CD8-positive, alpha-beta memory T cell (primary cell): ENCODE data around the gene ZNF629. TPM values are rescaled to one million over a fixed set of nuclear protein-coding genes. Genes with fewer than 3 reads are reported as not detected.

Experiments
- CTCF ChIA-PET: fragments of 350-600 bp; sonication (Branson Sonifier 250); formaldehyde crosslinking; loops from one replicate; lab custom pipeline; 2021; ENCODE audit warnings: antibody characterized with exemption; lab: Charles Lee
- POLR2A ChIA-PET: fragments of 350-600 bp; sonication (Branson Sonifier 250); formaldehyde crosslinking; loops from one replicate; lab custom pipeline; 2021; ENCODE audit warnings: antibody characterized with exemption; lab: Charles Lee
- DNase-seq, 5 donors: peaks; one replicate each; pipeline versions ENCODE4 v3.0.0 to v3.0.0-alpha.2; 2020 to 2022; ENCODE audit warnings: mixed read lengths in 1 of 5
- H3K27ac ChIP-seq: one replicate; pipeline ENCODE4 v1.7.0; 2013; ENCODE audit warnings: low read depth, mild to moderate bottlenecking, low read length, moderate library complexity
- H3K27me3 ChIP-seq: 2 replicates; pipeline ENCODE4 v1.7.0; 2013; ENCODE audit warnings: low read length, mild to moderate bottlenecking; ENCODE audit not compliant: insufficient read depth, poor library complexity, severe bottlenecking
- H3K36me3 ChIP-seq: 2 replicates; pipeline ENCODE4 v1.7.0; 2013; ENCODE audit warnings: mild to moderate bottlenecking, low read length, moderate library complexity; ENCODE audit not compliant: insufficient read depth
- H3K4me1 ChIP-seq: 2 replicates; pipeline ENCODE4 v1.7.0; 2013; ENCODE audit warnings: mild to moderate bottlenecking, low read length, moderate library complexity; ENCODE audit not compliant: insufficient read depth
- H3K4me3 ChIP-seq: 2 replicates; pipeline ENCODE4 v1.7.0; 2013; ENCODE audit warnings: mild to moderate bottlenecking, low read length
- H3K9me3 ChIP-seq: 2 replicates; pipeline ENCODE4 v1.7.0; 2013; ENCODE audit warnings: mild to moderate bottlenecking, low read length
- H3K27ac Mint-ChIP-seq, 8 donors: one replicate each; pipeline ENCODE4 v1.8.0; 2020 to 2021; ENCODE audit warnings: mixed read lengths in 8 of 8, mild to moderate bottlenecking in 6 of 8, inconsistent platforms in 3 of 8, moderate library complexity in 3 of 8
- H3K27me3 Mint-ChIP-seq, 2 donors: one replicate each; pipeline ENCODE4 v1.8.0; 2020 to 2021; ENCODE audit warnings: mixed read lengths in 2 of 2, mild to moderate bottlenecking in 1 of 2, moderate library complexity in 1 of 2
- H3K36me3 Mint-ChIP-seq, 3 donors: one replicate each; pipeline ENCODE4 v1.8.0; 2020 to 2021; ENCODE audit warnings: mixed read lengths in 3 of 3, inconsistent platforms in 1 of 3, mild to moderate bottlenecking in 1 of 3
- H3K4me1 Mint-ChIP-seq, 3 donors: one replicate each; pipeline ENCODE4 v1.8.0; 2020 to 2021; ENCODE audit warnings: mixed read lengths in 3 of 3, inconsistent platforms in 1 of 3, mild to moderate bottlenecking in 1 of 3
- H3K4me3 Mint-ChIP-seq, 7 donors: one replicate each; pipeline ENCODE4 v1.8.0; 2020 to 2021; ENCODE audit warnings: mixed read lengths in 7 of 7, mild to moderate bottlenecking in 6 of 7, moderate library complexity in 4 of 7, inconsistent platforms in 2 of 7
- H3K9me3 Mint-ChIP-seq, 5 donors: one replicate each; pipeline ENCODE4 v1.8.0; 2020 to 2022; ENCODE audit warnings: mixed read lengths in 5 of 5, mild to moderate bottlenecking in 3 of 5, moderate library complexity in 2 of 5, inconsistent platforms in 1 of 5
- polyA plus RNA-seq: library from polyadenylated mRNA; unstranded; fragments of 300-500 nt; fragmentation: Illumina TruSeq; gene quantifications from one replicate; pipeline ENCODE4 v1.2.3, GENCODE V29; 2021
- total RNA-seq, 2 experiments: library from RNA; stranded (reverse); gene quantifications; one replicate each; pipeline ENCODE4 v1.2.3, GENCODE V29; 2021

ZNF629 gene
- total and polyA plus RNA-seq, 3 experiments from 2014 or later: 1.1 to 5.7 (median 5.6) TPM

- peak overlapping the region in 1 of 8 donors; percentile 66 for H3K27ac Mint-ChIP-seq
- peaks cover 27 to 31% (median 30%) of the 10 kb centered on the region in 3 donors for H3K4me1 Mint-ChIP-seq
- H3K9me3 Mint-ChIP-seq: no peaks in the 10 kb centered on the region
- peak overlapping the region in 4 of 7 donors; percentile 26 to 99 (median 60) for H3K4me3 Mint-ChIP-seq
- no peak for DNase-seq
- H3K36me3 ChIP-seq: peaks cover 15% of the 10 kb centered on the region
- CTCF ChIA-PET: interaction anchor here (1.8 kb wide), 1 partner anchor 55 kb away, joined by 5 read pairs; no protein-coding TSS in a partner anchor
- no peaks in the 10 kb centered on the region for H3K27me3 Mint-ChIP-seq
- POLR2A ChIA-PET: no interaction called here
- H3K36me3 Mint-ChIP-seq: peaks cover 0 to 65% (median 4%) of the 10 kb centered on the region in 3 donors
- H3K27me3 ChIP-seq: no peaks in the 10 kb centered on the region
- H3K9me3 ChIP-seq: no peaks in the 10 kb centered on the region
- no peak overlapping the region for H3K27ac ChIP-seq
- H3K4me3 ChIP-seq: no peak overlapping the region
- H3K4me1 ChIP-seq: peaks cover 27% of the 10 kb centered on the region
These were observed 28.0 kb downstream of the ZNF629 start for GRCh38 chr16:30758988-30759491.

DNA sequence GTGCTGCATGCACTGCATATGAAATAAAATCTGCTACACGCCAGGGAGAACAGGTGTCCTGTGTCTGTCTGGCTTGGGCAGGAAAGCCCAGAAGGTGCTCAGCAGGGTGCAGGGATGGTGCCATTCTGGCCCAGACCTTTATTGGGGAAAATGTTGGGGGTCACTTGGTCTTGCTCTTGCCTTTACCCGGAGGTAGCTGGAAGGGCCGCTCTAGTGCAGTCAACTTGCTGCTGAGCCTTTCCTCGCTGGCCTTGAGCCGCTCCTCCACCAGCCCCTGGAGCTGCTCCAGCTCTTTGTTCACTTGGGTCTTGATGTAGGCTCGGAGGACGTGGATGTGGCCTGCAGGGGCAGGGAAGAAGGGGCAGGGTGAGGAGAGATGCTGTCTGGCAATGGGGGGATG lies 29.7 kb downstream of the ZNF629 start:
- Mint-ChIP-seq H3K4me3 (peak overlapping the region in 1 of 7 donors; percentile 22), H3K27ac (no peak overlapping the region), H3K36me3 (peaks cover 0 to 63% (median 6%) of the 10 kb centered on the region in 3 donors), H3K4me1 (peaks cover 13 to 15% (median 15%) of the 10 kb centered on the region in 3 donors), H3K27me3 (no peaks in the 10 kb centered on the region), H3K9me3 (no peaks in the 10 kb centered on the region)
- DNase-seq: no peak
- Histone ChIP-seq H3K4me1 (peaks cover 12% of the 10 kb centered on the region), H3K27me3 (no peaks in the 10 kb centered on the region), H3K36me3 (peaks cover 13% of the 10 kb centered on the region), H3K4me3 (no peak overlapping the region), H3K9me3 (no peaks in the 10 kb centered on the region), H3K27ac (no peak overlapping the region)
- ChIA-PET CTCF (no interaction called here), POLR2A (no interaction called here)

DNA sequence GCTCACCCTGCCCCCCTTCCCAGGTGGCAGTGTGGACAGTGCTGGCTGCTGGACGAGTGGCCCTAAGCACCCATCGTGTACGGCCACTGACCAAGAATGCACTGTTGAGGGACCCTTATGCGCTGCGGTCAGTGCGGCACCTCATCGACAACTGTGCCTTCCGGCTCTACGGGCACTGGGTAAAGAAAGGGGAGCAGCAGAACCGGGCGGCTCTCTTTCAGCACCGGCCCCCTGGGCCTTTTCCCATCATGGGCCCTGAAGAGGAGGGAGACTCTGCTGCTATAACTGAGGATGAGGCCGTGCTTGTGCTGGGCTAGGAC lies 30.3 kb downstream of the ZNF629 start:
- Mint-ChIP-seq H3K36me3 (peaks cover 0 to 58% (median 6%) of the 10 kb centered on the region in 3 donors), H3K4me3 (no peak overlapping the region), H3K9me3 (no peaks in the 10 kb centered on the region), H3K27me3 (no peaks in the 10 kb centered on the region), H3K27ac (no peak overlapping the region), H3K4me1 (peaks cover 10% of the 10 kb centered on the region in 3 donors)
- H3K27me3 ChIP-seq: no peaks in the 10 kb centered on the region
- no peak overlapping the region for H3K4me3 ChIP-seq
- no peaks in the 10 kb centered on the region for H3K9me3 ChIP-seq
- no peak for DNase-seq
- ChIA-PET CTCF (no interaction called here), POLR2A (no interaction called here)
- peaks cover 12% of the 10 kb centered on the region for H3K4me1 ChIP-seq
- peaks cover 13% of the 10 kb centered on the region for H3K36me3 ChIP-seq
- no peak overlapping the region for H3K27ac ChIP-seq

- Mint-ChIP-seq H3K4me3 (no peak overlapping the region), H3K27me3 (no peaks in the 10 kb centered on the region), H3K36me3 (peaks cover 4 to 61% (median 11%) of the 10 kb centered on the region in 3 donors), H3K9me3 (no peaks in the 10 kb centered on the region), H3K27ac (peak overlapping the region in 1 of 8 donors; percentile 46), H3K4me1 (peaks cover 9 to 13% (median 9%) of the 10 kb centered on the region in 3 donors)
- Histone ChIP-seq H3K9me3 (no peaks in the 10 kb centered on the region), H3K36me3 (peaks cover 13% of the 10 kb centered on the region), H3K27me3 (no peaks in the 10 kb centered on the region), H3K27ac (no peak overlapping the region), H3K4me1 (peaks cover 8% of the 10 kb centered on the region), H3K4me3 (no peak overlapping the region)
- DNase-seq: no peak
- POLR2A ChIA-PET: no interaction called here
- CTCF ChIA-PET: no interaction called here
These were observed 30.8 kb downstream of the ZNF629 start for GRCh38 chr16:30755955-30756780.

- Mint-ChIP-seq H3K27me3 (no peaks in the 10 kb centered on the region), H3K36me3 (peaks cover 4 to 72% (median 11%) of the 10 kb centered on the region in 3 donors), H3K4me1 (peaks cover 9 to 21% (median 21%) of the 10 kb centered on the region in 3 donors), H3K27ac (no peak overlapping the region), H3K4me3 (no peak overlapping the region), H3K9me3 (no peaks in the 10 kb centered on the region)
- H3K27ac ChIP-seq: no peak overlapping the region
- no peak for DNase-seq
- H3K4me3 ChIP-seq: no peak overlapping the region
- CTCF ChIA-PET: no interaction called here
- peaks cover 13% of the 10 kb centered on the region for H3K36me3 ChIP-seq
- POLR2A ChIA-PET: interaction anchor here (0.6 kb wide), 1 partner anchor 403 kb away, joined by 9 read pairs; no protein-coding TSS in a partner anchor
- no peaks in the 10 kb centered on the region for H3K9me3 ChIP-seq
- no peaks in the 10 kb centered on the region for H3K27me3 ChIP-seq
- H3K4me1 ChIP-seq: peaks cover 6% of the 10 kb centered on the region
These were observed 33.4 kb downstream of the ZNF629 start for GRCh38 chr16:30753596-30753995.

- Histone ChIP-seq H3K4me1 (peaks cover 14% of the 10 kb centered on the region), H3K4me3 (no peak overlapping the region), H3K27me3 (no peaks in the 10 kb centered on the region), H3K27ac (no peak overlapping the region), H3K9me3 (no peaks in the 10 kb centered on the region), H3K36me3 (peaks cover 13% of the 10 kb centered on the region)
- peak overlapping the region in 5 of 7 donors; percentile 9 to 86 (median 56) for H3K4me3 Mint-ChIP-seq
- POLR2A ChIA-PET: no interaction called here
- H3K27ac Mint-ChIP-seq: peak overlapping the region in 3 of 8 donors; percentile 52 to 95 (median 86)
- peak in 1 of 5 donors; percentile 30 for DNase-seq
- no peaks in the 10 kb centered on the region for H3K27me3 Mint-ChIP-seq
- peaks cover 22 to 35% (median 34%) of the 10 kb centered on the region in 3 donors for H3K4me1 Mint-ChIP-seq
- H3K36me3 Mint-ChIP-seq: peaks cover 4 to 59% (median 11%) of the 10 kb centered on the region in 3 donors
- H3K9me3 Mint-ChIP-seq: no peaks in the 10 kb centered on the region
- CTCF ChIA-PET: no interaction called here
These were observed 36.0 kb downstream of the ZNF629 start for GRCh38 chr16:30750876-30751465.

GRCh38 chr16:30750201-30750600 lies 36.8 kb downstream of the ZNF629 start:
- Histone ChIP-seq H3K27me3 (no peaks in the 10 kb centered on the region), H3K36me3 (peaks cover 13% of the 10 kb centered on the region), H3K4me1 (peaks cover 14% of the 10 kb centered on the region), H3K27ac (no peak overlapping the region), H3K4me3 (no peak overlapping the region), H3K9me3 (no peaks in the 10 kb centered on the region)
- DNase-seq: no peak
- Mint-ChIP-seq H3K27me3 (no peaks in the 10 kb centered on the region), H3K36me3 (peaks cover 4 to 53% (median 11%) of the 10 kb centered on the region in 3 donors), H3K4me3 (peak overlapping the region; percentile 35 to 91 (median 79)), H3K4me1 (peaks cover 22 to 35% (median 34%) of the 10 kb centered on the region in 3 donors), H3K27ac (peak overlapping the region in 4 of 8 donors; percentile 10 to 50 (median 40)), H3K9me3 (no peaks in the 10 kb centered on the region)
- POLR2A ChIA-PET: no interaction called here
- CTCF ChIA-PET: no interaction called here
